Cardiac muscle cell (in vitro differentiated cells and primary cell): ENCODE results near the gene PPP1R12B. TPM values are rescaled to one million over a fixed set of nuclear protein-coding genes. Genes with fewer than 3 reads are reported as not detected.
A peak's percentile ranks its signal among the peaks of the same experiment; 100 is the strongest.
"Not testable (repeated sequence)": the region's sequence is repeated elsewhere in the genome, so short reads cannot be mapped to it uniquely, and the experiment has no call there.

Source experiments
- DNase-seq, 2 donors: peaks; one replicate each; pipeline versions ENCODE4 v3.0.0 to v3.0.0-alpha.2; 2010 to 2017; ENCODE audit warnings: low read depth in 1 of 2, low spot score in 1 of 2
- H3K27ac ChIP-seq: fragments of 200-600 bp; sonication (generic); 2 replicates; pipeline ENCODE4 v1.5.1; 2016
- H3K27me3 ChIP-seq: fragments of 200-600 bp; sonication (generic); 2 replicates; pipeline ENCODE4 v1.6.0; 2016; ENCODE audit warnings: control low read depth
- H3K36me3 ChIP-seq: fragments of 200-600 bp; sonication (generic); 2 replicates; pipeline ENCODE4 v1.5.1; 2016; ENCODE audit warnings: control low read depth
- H3K4me1 ChIP-seq: fragments of 200-600 bp; sonication (generic); 2 replicates; pipeline ENCODE4 v1.8.1; 2017; ENCODE audit warnings: low read depth, mild to moderate bottlenecking, mixed run types
- H3K4me3 ChIP-seq: fragments of 200-600 bp; sonication (generic); 2 replicates; pipeline ENCODE4 v1.5.1; 2016; ENCODE audit warnings: mild to moderate bottlenecking
- H3K9me3 ChIP-seq: fragments of 200-600 bp; sonication (generic); 2 replicates; pipeline ENCODE4 v1.5.1; 2017; ENCODE audit warnings: low read depth, mild to moderate bottlenecking, control low read depth
- CTCF ChIP-seq: IDR thresholded peaks from 2 replicates; pipeline ENCODE4 v1.5.1; 2012; ENCODE audit warnings: low read depth, mild to moderate bottlenecking, low read length
- polyA plus RNA-seq: library from polyadenylated mRNA; unstranded; fragments of >200 nt; fragmentation: Nextera tagmentation; extraction: Ambion mirVana; gene quantifications from 2 replicates; pipeline ENCODE4 v1.2.1, GENCODE V29; 2016
- total RNA-seq: library from RNA; depleted of rRNA; stranded (reverse); fragments of >200 nt; gene quantifications from 2 replicates; pipeline ENCODE4 v1.2.3, GENCODE V29; 2016

The PPP1R12B gene
- total and polyA plus RNA-seq, 2 experiments from 2014 or later, result 109 to 340 TPM

- not testable (repeated sequence) for DNase-seq, H3K36me3 ChIP-seq, H3K9me3 ChIP-seq, H3K4me3 ChIP-seq, H3K27me3 ChIP-seq
- H3K4me1 ChIP-seq, result peaks cover 21% of the 10 kb centered on the region
- H3K27ac ChIP-seq, result peak overlapping the region; percentile 54
Observed at GRCh38 chr1:202420422-202421094, 72.1 kb downstream of the PPP1R12B start.

- not testable (repeated sequence) for H3K4me3 ChIP-seq, H3K9me3 ChIP-seq, H3K27me3 ChIP-seq, H3K36me3 ChIP-seq, H3K4me1 ChIP-seq, DNase-seq, H3K27ac ChIP-seq
Observed at GRCh38 chr1:202422709-202423108, 74.2 kb downstream of the PPP1R12B start.

- not testable (repeated sequence) for H3K9me3 ChIP-seq, H3K27me3 ChIP-seq, DNase-seq, H3K27ac ChIP-seq, H3K4me3 ChIP-seq, H3K36me3 ChIP-seq
- H3K4me1 ChIP-seq, result peaks cover 16% of the 10 kb centered on the region
Observed at GRCh38 chr1:202424260-202424659, 75.8 kb downstream of the PPP1R12B start.

- not testable (repeated sequence) for DNase-seq, H3K27me3 ChIP-seq, H3K4me3 ChIP-seq, H3K27ac ChIP-seq, H3K9me3 ChIP-seq
- Histone ChIP-seq H3K36me3 (peaks cover 33% of the 10 kb centered on the region), H3K4me1 (peaks cover 42% of the 10 kb centered on the region)
Observed at GRCh38 chr1:202430111-202430510, 81.6 kb downstream of the PPP1R12B start.

- Histone ChIP-seq H3K36me3 (peaks cover 36% of the 10 kb centered on the region), H3K27ac (peak overlapping the region; percentile 89), H3K4me1 (peaks cover 56% of the 10 kb centered on the region)
- not testable (repeated sequence) for DNase-seq, H3K27me3 ChIP-seq, H3K9me3 ChIP-seq, H3K4me3 ChIP-seq
Observed at GRCh38 chr1:202432338-202432737, 83.8 kb downstream of the PPP1R12B start.

- H3K9me3 ChIP-seq, result no peaks in the 10 kb centered on the region
- peaks cover 36% of the 10 kb centered on the region for H3K36me3 ChIP-seq
- no peaks in the 10 kb centered on the region for H3K27me3 ChIP-seq
- DNase-seq, result no peak
- H3K4me1 ChIP-seq, result peaks cover 54% of the 10 kb centered on the region
- H3K27ac ChIP-seq, result peak overlapping the region; percentile 89
- H3K4me3 ChIP-seq, result no peak overlapping the region
- no peak for TF ChIP-seq CTCF
Observed at GRCh38 chr1:202433155-202434043, 84.9 kb downstream of the PPP1R12B start.

GRCh38 chr1:202434059-202434458 lies 85.6 kb downstream of the PPP1R12B start:
- Histone ChIP-seq H3K4me3 (no peak overlapping the region), H3K9me3 (no peaks in the 10 kb centered on the region), H3K4me1 (peaks cover 48% of the 10 kb centered on the region), H3K27ac (peak overlapping the region; percentile 89), H3K36me3 (peaks cover 42% of the 10 kb centered on the region), H3K27me3 (no peaks in the 10 kb centered on the region)
- no peak for TF ChIP-seq CTCF
- DNase-seq, result no peak
